Thoracic aorta (tissue), 2 donors: Measurements from ENCODE around the gene NEDD4. TPM values are rescaled to one million over a fixed set of nuclear protein-coding genes. Genes with fewer than 3 reads are reported as not detected.
"Not testable (repeated sequence)": the region's sequence is repeated elsewhere in the genome, so short reads cannot be mapped to it uniquely, and the experiment has no call there.

Experiments used
- ATAC-seq: fragments of 150-250 bp; one replicate; pipeline ENCODE4 v1.8.0; 2017; ENCODE audit warnings: low read depth; ENCODE audit not compliant: insufficient number of reproducible peaks, low FRiP score
- DNase-seq: peaks from one replicate; pipeline ENCODE4 v3.0.0-alpha.2; 2020; ENCODE audit warnings: low spot score
- H3K27ac ChIP-seq, 2 donors: fragments of 200-600 bp; sonication (generic); 1 replicate in 1 of 2; 2 replicates in 1 of 2; pipeline ENCODE4 v1.5.1; 2016; ENCODE audit warnings: mild to moderate bottlenecking in 2 of 2, moderate library complexity in 2 of 2
- H3K27me3 ChIP-seq: fragments of 200-600 bp; sonication (generic); replicated peaks from 2 replicates; pipeline ENCODE4 v1.6.0; 2016; ENCODE audit warnings: mild to moderate bottlenecking; ENCODE audit not compliant: insufficient read depth
- H3K36me3 ChIP-seq: fragments of 200-600 bp; sonication (generic); one replicate; pipeline ENCODE4 v1.5.1; 2016
- H3K4me1 ChIP-seq, 2 donors: fragments of 200-600 bp; sonication (generic); 1 replicate in 1 of 2; 2 replicates in 1 of 2; pipeline versions ENCODE4 v1.5.1 to v1.6.0; 2016; ENCODE audit warnings: low read depth in 2 of 2, mild to moderate bottlenecking in 1 of 2; ENCODE audit not compliant: control insufficient read depth in 1 of 2
- H3K4me3 ChIP-seq: fragments of 200-600 bp; sonication (generic); 2 replicates; pipeline ENCODE4 v1.5.1; 2016; ENCODE audit warnings: mild to moderate bottlenecking
- H3K9me3 ChIP-seq: fragments of 200-600 bp; sonication (generic); 2 replicates; pipeline ENCODE4 v1.5.1; 2016
- CTCF ChIP-seq: fragments of 200-600 bp; sonication (generic); IDR thresholded peaks from one replicate; pipeline ENCODE4 v1.5.1; 2019; ENCODE audit warnings: antibody characterized with exemption
- total RNA-seq, 2 donors: library from RNA; depleted of rRNA; stranded (reverse); fragments of >200 nt; gene quantifications; one replicate each; pipeline versions ENCODE4 v1.1.0 to v1.2.3, GENCODE V29; 2016

NEDD4 gene
- total RNA-seq, 2 donors from 2014 or later = 25.3 to 27.4 TPM

DNA sequence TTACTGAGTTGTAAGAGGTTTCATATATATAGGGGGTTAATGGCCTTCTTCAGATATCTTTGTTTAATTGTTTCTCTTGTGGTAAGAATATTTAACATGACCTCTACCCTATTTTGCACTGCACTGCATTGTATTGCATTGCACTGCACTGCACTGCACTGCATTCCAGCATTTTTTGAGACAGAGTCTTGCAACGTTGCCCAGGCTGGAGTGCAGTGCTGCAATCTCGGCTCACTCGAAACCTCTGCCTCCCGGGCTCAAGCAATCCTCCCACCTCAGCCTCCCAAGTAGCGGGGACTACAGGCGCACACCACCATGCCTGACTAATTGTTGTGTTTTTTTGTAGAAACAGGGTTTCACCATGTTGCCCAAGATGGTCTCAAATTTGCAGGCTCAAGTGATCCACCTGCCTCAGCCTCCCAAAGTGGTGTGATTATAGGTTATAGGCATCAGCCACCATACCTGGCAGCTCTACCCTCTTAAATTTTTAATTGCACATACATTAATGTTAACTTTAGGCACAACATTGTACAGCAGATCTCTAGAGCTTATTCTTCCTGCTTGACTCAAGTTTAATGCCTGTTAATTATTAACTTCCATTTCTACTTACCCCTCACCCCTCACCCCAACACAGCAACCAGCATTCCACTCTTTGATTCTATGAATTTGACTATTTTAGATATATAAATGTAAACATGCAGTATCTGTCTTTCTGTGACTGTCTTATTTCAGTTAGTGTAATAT is 38.4 kb downstream of the NEDD4 start:
- Histone ChIP-seq H3K9me3 (no peaks in the 10 kb centered on the region), H3K4me1 (no peaks in the 10 kb centered on the region), H3K27ac (no peak overlapping the region), H3K4me3 (no peak overlapping the region), H3K36me3 (no peaks in the 10 kb centered on the region), H3K27me3 (no peaks in the 10 kb centered on the region)
- no peak for TF ChIP-seq CTCF
- DNase-seq (no peak), ATAC-seq (no peak)

DNA sequence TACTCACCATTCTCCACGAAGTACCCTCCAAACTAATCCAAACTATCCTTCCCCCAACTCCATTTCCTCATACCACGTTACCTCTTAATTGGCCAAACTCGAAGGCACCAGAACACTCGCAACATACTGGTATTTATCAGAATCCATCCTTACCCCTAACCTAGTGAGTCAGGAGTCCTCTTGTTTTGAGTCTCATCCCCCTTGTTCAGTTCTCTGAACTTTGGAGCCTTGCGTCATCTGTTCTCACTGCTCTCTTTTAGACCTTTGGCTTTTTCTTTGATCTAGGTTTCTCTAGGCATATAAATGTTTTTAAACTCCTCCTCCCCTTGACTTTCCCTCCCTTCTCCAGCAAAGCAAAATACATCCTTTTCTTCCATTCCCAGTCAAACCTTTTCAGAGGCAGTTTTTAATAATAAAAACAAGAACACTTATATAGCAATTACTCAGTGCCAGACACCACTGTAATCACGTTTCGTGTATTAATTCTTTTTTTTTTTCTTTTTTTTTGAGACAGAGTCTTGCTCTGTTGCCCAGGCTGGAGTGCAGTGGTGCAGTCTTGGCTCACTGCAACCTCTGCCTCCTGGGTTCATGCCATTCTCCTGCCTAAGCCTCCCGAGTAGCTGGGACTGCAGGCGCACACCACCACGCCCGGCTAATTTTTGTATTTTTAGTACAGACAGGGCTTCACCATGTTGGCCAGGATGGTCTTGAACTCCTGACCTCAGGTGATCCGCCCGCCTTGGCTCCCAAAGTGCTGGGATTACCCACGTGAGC is 40.7 kb downstream of the NEDD4 start:
- DNase-seq, H3K4me1 ChIP-seq, H3K27ac ChIP-seq, H3K27me3 ChIP-seq, H3K36me3 ChIP-seq, ATAC-seq, H3K9me3 ChIP-seq, H3K4me3 ChIP-seq: not testable (repeated sequence)

GRCh38 chr15:55944606-55945005 is 48.8 kb downstream of the NEDD4 start:
- not testable (repeated sequence) for H3K4me3 ChIP-seq, H3K36me3 ChIP-seq, H3K4me1 ChIP-seq, H3K9me3 ChIP-seq, H3K27me3 ChIP-seq, ATAC-seq, H3K27ac ChIP-seq, DNase-seq

GRCh38 chr15:55942332-55942731 is 51.1 kb downstream of the NEDD4 start:
- ATAC-seq (no peak), DNase-seq (no peak)
- Histone ChIP-seq H3K27me3 (no peaks in the 10 kb centered on the region), H3K4me3 (no peak overlapping the region), H3K36me3 (no peaks in the 10 kb centered on the region), H3K9me3 (no peaks in the 10 kb centered on the region), H3K4me1 (no peaks in the 10 kb centered on the region), H3K27ac (no peak overlapping the region)
- no peak for TF ChIP-seq CTCF

- no peaks in the 10 kb centered on the region for H3K27me3 ChIP-seq
- no peak overlapping the region for H3K4me3 ChIP-seq
- H3K27ac ChIP-seq = no peak overlapping the region
- DNase-seq = no peak
- TF ChIP-seq CTCF = no peak
- H3K4me1 ChIP-seq = no peaks in the 10 kb centered on the region
- H3K9me3 ChIP-seq = no peaks in the 10 kb centered on the region
- H3K36me3 ChIP-seq = no peaks in the 10 kb centered on the region
- ATAC-seq = no peak
Observed at GRCh38 chr15:55937040-55937439, 56.4 kb downstream of the NEDD4 start.

DNA sequence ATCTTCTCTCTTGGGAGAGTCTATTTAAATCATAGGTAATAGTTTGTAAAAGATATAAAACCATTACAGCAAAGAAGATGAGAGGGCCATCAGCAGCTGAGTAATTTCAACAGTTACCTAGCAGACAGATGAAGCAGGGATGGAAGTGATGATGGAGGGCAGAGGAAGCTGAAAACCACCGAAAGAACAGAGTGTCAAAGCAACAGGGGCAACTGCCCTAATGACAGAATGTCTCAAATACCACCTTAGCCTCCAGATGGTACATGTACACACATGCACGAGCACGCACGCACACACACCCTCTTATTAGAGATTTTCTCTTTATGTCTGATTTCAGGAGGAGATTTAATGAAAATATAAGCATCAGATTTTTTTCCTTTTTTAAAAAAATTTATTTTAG is 64.5 kb downstream of the NEDD4 start:
- Histone ChIP-seq H3K27ac (no peak overlapping the region), H3K9me3 (no peaks in the 10 kb centered on the region), H3K27me3 (no peaks in the 10 kb centered on the region), H3K36me3 (no peaks in the 10 kb centered on the region), H3K4me3 (no peak overlapping the region), H3K4me1 (no peaks in the 10 kb centered on the region)
- TF ChIP-seq CTCF = no peak
- no peak for DNase-seq
- ATAC-seq = no peak
